ENCODE measurements around the gene BOK.

BOK gene

DNA sequence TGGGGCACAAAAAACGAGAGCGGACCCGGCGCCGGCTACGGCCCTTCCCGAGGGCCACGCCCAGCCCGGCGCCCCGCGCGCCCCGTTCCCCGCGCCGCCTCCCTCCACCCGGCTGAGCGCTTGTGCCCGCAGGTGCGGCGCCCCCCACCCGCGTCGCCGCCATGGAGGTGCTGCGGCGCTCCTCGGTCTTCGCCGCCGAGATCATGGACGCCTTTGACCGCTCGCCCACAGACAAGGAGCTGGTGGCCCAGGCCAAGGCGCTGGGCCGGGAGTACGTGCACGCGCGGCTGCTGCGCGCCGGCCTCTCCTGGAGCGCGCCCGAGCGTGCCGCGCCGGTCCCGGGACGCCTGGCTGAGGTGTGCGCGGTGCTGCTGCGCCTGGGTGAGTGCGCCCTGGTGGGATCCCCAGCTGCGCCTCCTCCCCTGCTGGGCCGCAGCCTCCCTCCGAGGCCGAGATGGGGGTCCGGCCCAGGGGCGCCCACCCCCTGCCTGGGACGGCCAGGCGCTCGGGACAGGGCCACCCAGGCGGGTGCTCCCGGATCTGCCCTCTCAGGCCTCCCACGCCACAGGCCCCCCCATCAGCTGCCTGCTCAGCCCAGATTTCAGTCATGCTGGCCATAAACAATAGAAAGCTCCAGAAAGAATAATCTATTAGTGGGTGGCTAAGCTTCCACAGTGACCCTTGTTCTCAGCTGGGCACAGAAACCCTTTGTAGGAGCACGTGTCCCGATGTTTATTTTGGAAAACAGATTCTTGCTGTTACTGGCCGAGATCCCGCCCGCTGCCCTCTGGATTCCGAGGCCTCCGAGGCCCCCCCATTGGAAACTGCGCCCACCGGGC is 997 bp downstream of the BOK start:
- Histone ChIP-seq H3K27me3 (replicated peaks; ENCODE audit: control insufficient read depth, insufficient read depth, low read length) (no peaks in the 10 kb centered on the region; the same call in none of the 2 replicates), H3K4me3 (replicated peaks; ENCODE audit: low read depth, low read length) (peak overlapping the region; percentile 55), H3K36me3 (ENCODE audit: control insufficient read depth, insufficient read depth, low read length) (no peaks in the 10 kb centered on the region)
- no peak for DNase-seq (ENCODE audit: extremely low read depth, insufficient read length)
- TF ChIP-seq, protein P1, sequence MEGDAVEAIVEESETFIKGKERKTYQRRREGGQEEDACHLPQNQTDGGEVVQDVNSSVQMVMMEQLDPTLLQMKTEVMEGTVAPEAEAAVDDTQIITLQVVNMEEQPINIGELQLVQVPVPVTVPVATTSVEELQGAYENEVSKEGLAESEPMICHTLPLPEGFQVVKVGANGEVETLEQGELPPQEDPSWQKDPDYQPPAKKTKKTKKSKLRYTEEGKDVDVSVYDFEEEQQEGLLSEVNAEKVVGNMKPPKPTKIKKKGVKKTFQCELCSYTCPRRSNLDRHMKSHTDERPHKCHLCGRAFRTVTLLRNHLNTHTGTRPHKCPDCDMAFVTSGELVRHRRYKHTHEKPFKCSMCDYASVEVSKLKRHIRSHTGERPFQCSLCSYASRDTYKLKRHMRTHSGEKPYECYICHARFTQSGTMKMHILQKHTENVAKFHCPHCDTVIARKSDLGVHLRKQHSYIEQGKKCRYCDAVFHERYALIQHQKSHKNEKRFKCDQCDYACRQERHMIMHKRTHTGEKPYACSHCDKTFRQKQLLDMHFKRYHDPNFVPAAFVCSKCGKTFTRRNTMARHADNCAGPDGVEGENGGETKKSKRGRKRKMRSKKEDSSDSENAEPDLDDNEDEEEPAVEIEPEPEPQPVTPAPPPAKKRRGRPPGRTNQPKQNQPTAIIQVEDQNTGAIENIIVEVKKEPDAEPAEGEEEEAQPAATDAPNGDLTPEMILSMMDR (IDR thresholded peaks at IDR 0.05; ENCODE audit: insufficient read depth, low read length, poor library complexity, severe bottlenecking) = no peak

- DNase-seq (ENCODE audit: extremely low read depth, insufficient read length) = no peak
- TF ChIP-seq, protein P1 (IDR thresholded peaks at IDR 0.05; ENCODE audit: insufficient read depth, low read length, poor library complexity, severe bottlenecking) = no peak
- Histone ChIP-seq H3K27me3 (replicated peaks; ENCODE audit: control insufficient read depth, insufficient read depth, low read length) (no peaks in the 10 kb centered on the region; the same call in none of the 2 replicates), H3K4me3 (replicated peaks; ENCODE audit: low read depth, low read length) (no peak overlapping the region), H3K36me3 (ENCODE audit: control insufficient read depth, insufficient read depth, low read length) (no peaks in the 10 kb centered on the region)
These were observed 1.8 kb downstream of the BOK start for GRCh38 chr2:241560162-241560882.

DNA sequence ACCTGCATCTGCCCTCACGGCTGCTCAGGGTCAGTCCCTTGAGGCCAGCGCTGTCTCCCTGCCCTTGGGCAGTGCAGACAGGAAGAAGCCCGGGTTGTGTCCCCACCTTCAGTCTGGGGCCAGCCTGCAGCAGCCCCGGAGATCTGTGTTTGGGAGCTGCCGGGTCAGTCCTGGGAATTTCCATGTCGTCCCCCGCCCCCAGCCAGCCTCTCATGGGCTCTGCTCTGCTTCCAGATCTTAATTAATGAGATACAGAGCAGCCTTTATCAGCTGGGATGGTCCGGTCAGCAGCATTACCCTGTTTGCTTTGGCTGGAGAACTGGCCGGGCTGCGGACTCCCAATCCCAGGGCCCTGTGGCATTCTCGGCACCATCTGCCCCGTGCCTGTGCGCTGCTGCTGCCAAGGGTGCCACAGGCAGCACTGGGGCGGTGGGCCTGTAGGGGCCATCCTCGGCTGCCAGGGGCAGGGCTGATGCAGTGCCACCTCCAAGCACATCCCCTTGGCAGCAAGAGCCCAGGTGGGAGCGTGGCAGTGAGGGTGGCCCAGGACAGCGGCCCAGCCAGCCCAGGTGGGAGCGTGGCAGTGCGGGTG is 2.4 kb downstream of the BOK start:
- TF ChIP-seq, protein P1 (IDR thresholded peaks at IDR 0.05; ENCODE audit: insufficient read depth, low read length, poor library complexity, severe bottlenecking) = no peak
- Histone ChIP-seq H3K4me3 (replicated peaks; ENCODE audit: low read depth, low read length) (no peak overlapping the region), H3K27me3 (replicated peaks; ENCODE audit: control insufficient read depth, insufficient read depth, low read length) (no peaks in the 10 kb centered on the region; the same call in 1 of the 2 replicates), H3K36me3 (ENCODE audit: control insufficient read depth, insufficient read depth, low read length) (no peaks in the 10 kb centered on the region)
- DNase-seq (ENCODE audit: extremely low read depth, insufficient read length) = no peak

DNA sequence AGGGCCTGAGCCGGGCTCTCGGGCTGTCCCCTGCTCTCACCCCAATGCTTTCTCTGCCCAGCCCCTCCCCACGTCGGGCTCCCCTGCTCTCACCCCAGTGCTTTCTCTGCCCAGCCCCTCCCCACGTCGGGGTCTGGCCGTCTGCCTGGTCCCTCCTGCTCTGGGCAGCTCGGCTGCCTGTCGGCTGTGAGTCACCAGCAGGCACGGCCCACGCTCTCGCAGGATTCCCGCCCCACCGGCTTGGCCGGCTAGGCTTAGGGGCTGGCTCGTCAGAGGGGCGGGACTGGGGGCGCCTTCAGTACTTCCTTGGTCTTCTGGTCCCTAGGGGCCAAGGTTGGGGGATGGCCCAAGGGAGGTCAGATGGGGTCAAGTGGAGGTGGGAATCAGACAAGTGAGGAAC is 3.3 kb downstream of the BOK start:
- H3K4me3 ChIP-seq (replicated peaks; ENCODE audit: low read depth, low read length) = no peak overlapping the region
- H3K27me3 ChIP-seq (replicated peaks; ENCODE audit: control insufficient read depth, insufficient read depth, low read length) = no peaks in the 10 kb centered on the region; the same call in 1 of the 2 replicates
- no peaks in the 10 kb centered on the region for H3K36me3 ChIP-seq (ENCODE audit: control insufficient read depth, insufficient read depth, low read length)
- TF ChIP-seq, protein P1 (IDR thresholded peaks at IDR 0.05; ENCODE audit: insufficient read depth, low read length, poor library complexity, severe bottlenecking) = no peak
- DNase-seq (ENCODE audit: extremely low read depth, insufficient read length) = no peak

- no peak overlapping the region for H3K4me3 ChIP-seq (replicated peaks; ENCODE audit: low read depth, low read length)
- TF ChIP-seq, protein P1 (IDR thresholded peaks at IDR 0.05; ENCODE audit: insufficient read depth, low read length, poor library complexity, severe bottlenecking) = no peak
- no peaks in the 10 kb centered on the region for H3K36me3 ChIP-seq (ENCODE audit: control insufficient read depth, insufficient read depth, low read length)
- DNase-seq (ENCODE audit: extremely low read depth, insufficient read length) = no peak
- no peaks in the 10 kb centered on the region; the same call in 1 of the 2 replicates for H3K27me3 ChIP-seq (replicated peaks; ENCODE audit: control insufficient read depth, insufficient read depth, low read length)
These were observed 3.8 kb downstream of the BOK start for GRCh38 chr2:241562269-241562891.
